Measurements from ENCODE around the gene FLT1.

DNA sequence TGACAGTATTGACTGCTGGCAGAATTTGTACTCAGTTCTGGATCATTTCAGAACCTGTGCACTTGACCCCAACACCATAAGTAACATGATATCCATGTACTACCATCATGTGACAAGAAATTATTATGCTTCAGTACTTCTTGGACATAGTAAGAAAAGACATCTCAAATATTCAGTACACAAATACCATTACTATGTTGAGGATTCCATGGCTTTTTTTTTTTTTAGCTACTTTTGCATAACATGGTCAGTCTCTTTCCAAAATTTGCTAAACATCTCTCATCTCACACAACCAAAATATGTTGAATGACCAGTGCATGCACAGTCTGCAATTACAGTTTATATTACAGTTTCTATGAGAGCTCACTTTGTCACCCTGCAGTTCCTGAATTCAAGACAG, 85.3 kb downstream of the FLT1 start:
- TF ChIP-seq, protein P1, sequence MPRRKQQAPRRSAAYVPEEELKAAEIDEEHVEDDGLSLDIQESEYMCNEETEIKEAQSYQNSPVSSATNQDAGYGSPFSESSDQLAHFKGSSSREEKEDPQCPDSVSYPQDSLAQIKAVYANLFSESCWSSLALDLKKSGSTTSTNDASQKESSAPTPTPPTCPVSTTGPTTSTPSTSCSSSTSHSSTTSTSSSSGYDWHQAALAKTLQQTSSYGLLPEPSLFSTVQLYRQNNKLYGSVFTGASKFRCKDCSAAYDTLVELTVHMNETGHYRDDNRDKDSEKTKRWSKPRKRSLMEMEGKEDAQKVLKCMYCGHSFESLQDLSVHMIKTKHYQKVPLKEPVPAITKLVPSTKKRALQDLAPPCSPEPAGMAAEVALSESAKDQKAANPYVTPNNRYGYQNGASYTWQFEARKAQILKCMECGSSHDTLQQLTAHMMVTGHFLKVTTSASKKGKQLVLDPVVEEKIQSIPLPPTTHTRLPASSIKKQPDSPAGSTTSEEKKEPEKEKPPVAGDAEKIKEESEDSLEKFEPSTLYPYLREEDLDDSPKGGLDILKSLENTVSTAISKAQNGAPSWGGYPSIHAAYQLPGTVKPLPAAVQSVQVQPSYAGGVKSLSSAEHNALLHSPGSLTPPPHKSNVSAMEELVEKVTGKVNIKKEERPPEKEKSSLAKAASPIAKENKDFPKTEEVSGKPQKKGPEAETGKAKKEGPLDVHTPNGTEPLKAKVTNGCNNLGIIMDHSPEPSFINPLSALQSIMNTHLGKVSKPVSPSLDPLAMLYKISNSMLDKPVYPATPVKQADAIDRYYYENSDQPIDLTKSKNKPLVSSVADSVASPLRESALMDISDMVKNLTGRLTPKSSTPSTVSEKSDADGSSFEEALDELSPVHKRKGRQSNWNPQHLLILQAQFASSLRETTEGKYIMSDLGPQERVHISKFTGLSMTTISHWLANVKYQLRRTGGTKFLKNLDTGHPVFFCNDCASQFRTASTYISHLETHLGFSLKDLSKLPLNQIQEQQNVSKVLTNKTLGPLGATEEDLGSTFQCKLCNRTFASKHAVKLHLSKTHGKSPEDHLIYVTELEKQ (tag by site-specific recombination; IDR thresholded peaks at IDR 0.05; ENCODE audit: borderline replicate concordance), result no peak
- no peak for TF ChIP-seq ZNF629 (tag by site-specific recombination; IDR thresholded peaks at IDR 0.05)
